ENCODE results near the gene TBC1D14.
A peak's percentile ranks its signal among the peaks of the same experiment; 100 is the strongest.

Gene TBC1D14

GRCh38 chr4:6909113-6909969 is at the start of gene TBC1D14:
Gene TBC1D14, plus strand, starts transcription at chr4:6909826. Its CDS starts 13,564 bp downstream, at chr4:6923390.
- H3K4me3 ChIP-seq (replicated peaks; ENCODE audit: low read depth, low read length) = peak within 1 kb of the TSS; percentile 75

GRCh38 chr4:6868386-6868785 is 41.2 kb upstream of the TBC1D14 start:
- no peak overlapping the region for H3K4me3 ChIP-seq (replicated peaks; ENCODE audit: low read depth, low read length)
- TF ChIP-seq CTCF (IDR thresholded peaks at IDR 0.05; ENCODE audit: low read length, missing control alignments) = no peak
- DNase-seq (ENCODE audit: low read depth) = no peak

More at GRCh38 chr4:6909113-6909969, at the start of gene TBC1D14:
- no peak for TF ChIP-seq CTCF (IDR thresholded peaks at IDR 0.05; ENCODE audit: low read length, missing control alignments)
- DNase-seq (ENCODE audit: low read depth) = peak; percentile 83

GRCh38 chr4:6869944-6870343 is 39.7 kb upstream of the TBC1D14 start:
- no peak overlapping the region for H3K4me3 ChIP-seq (replicated peaks; ENCODE audit: low read depth, low read length)
- DNase-seq (ENCODE audit: low read depth) = no peak
- TF ChIP-seq CTCF (IDR thresholded peaks at IDR 0.05; ENCODE audit: low read length, missing control alignments) = no peak

GRCh38 chr4:6873291-6873690 is 36.3 kb upstream of the TBC1D14 start:
- peak; percentile 25 for DNase-seq (ENCODE audit: low read depth)
- TF ChIP-seq CTCF (IDR thresholded peaks at IDR 0.05; ENCODE audit: low read length, missing control alignments) = peak; percentile 12
- H3K4me3 ChIP-seq (replicated peaks; ENCODE audit: low read depth, low read length) = no peak overlapping the region

- peak; percentile 77 for DNase-seq (ENCODE audit: low read depth)
- H3K4me3 ChIP-seq (replicated peaks; ENCODE audit: low read depth, low read length) = no peak overlapping the region
- peak; percentile 92 for TF ChIP-seq CTCF (IDR thresholded peaks at IDR 0.05; ENCODE audit: low read length, missing control alignments)
These were observed 35.7 kb upstream of the TBC1D14 start for GRCh38 chr4:6873792-6874461.

- DNase-seq (ENCODE audit: low read depth) = no peak
- no peak overlapping the region for H3K4me3 ChIP-seq (replicated peaks; ENCODE audit: low read depth, low read length)
These were observed 34.6 kb upstream of the TBC1D14 start for GRCh38 chr4:6874981-6875380.

More at GRCh38 chr4:6874981-6875380, 34.6 kb upstream of the TBC1D14 start:
- TF ChIP-seq CTCF (IDR thresholded peaks at IDR 0.05; ENCODE audit: low read length, missing control alignments) = no peak

All from fibroblast of pulmonary artery (primary cell).